OCI-LY7 (cell line): ENCODE measurements around the gene TMEM272. TPM values are rescaled to one million over a fixed set of nuclear protein-coding genes. Genes with fewer than 3 reads are reported as not detected.

Experiments used
- BruUV-seq: library from RNA; stranded (reverse); fragments of 400-500 nt; replicated peaks from 2 replicates; lab custom pipeline; 2021; lab: Mats Ljungman, UMichigan
- CTCF ChIA-PET: fragments of 300-600 bp; sonication (Branson Sonifier 250); formaldehyde crosslinking; loops from one replicate; lab custom pipeline; 2022; ENCODE audit warnings: antibody characterized with exemption; ENCODE audit not compliant: unreplicated experiment; lab: Charles Lee
- POLR2A ChIA-PET: fragments of 300-600 bp; sonication (Branson Sonifier 250); formaldehyde crosslinking; loops from one replicate; lab custom pipeline; 2022; ENCODE audit warnings: antibody characterized with exemption; lab: Charles Lee
- DNase-seq: peaks from one replicate; pipeline ENCODE4 v3.0.0-alpha.2; 2015; ENCODE audit warnings: low spot score
- H2AFZ ChIP-seq: fragments of 200-600 bp; sonication (generic), shearing (Covaris generic); 2 replicates; pipeline ENCODE4 v1.6.1; 2014; ENCODE audit warnings: mild to moderate bottlenecking, antibody characterized with exemption, low read length, moderate library complexity
- H3K27ac ChIP-seq: fragments of 200-600 bp; sonication (generic); 2 replicates; pipeline ENCODE4 v1.5.1; 2014; ENCODE audit warnings: mixed run types, low read depth, mild to moderate bottlenecking, moderate library complexity, low read length, inconsistent platforms; ENCODE audit not compliant: poor library complexity, severe bottlenecking
- H3K36me3 ChIP-seq: fragments of 200-600 bp; sonication (generic); 2 replicates; pipeline ENCODE4 v1.6.1; 2014; ENCODE audit warnings: mild to moderate bottlenecking, antibody characterized with exemption, low read length, moderate library complexity, mixed read lengths; ENCODE audit not compliant: insufficient read depth
- H3K4me1 ChIP-seq: fragments of 200-600 bp; sonication (generic); 2 replicates; pipeline ENCODE4 v1.5.1; 2014; ENCODE audit warnings: mild to moderate bottlenecking, low read length; ENCODE audit not compliant: insufficient read depth, poor library complexity, severe bottlenecking
- H3K4me2 ChIP-seq: fragments of 200-600 bp; sonication (generic); 2 replicates; pipeline ENCODE4 v1.6.1; 2014; ENCODE audit warnings: mild to moderate bottlenecking, low read length
- H3K4me3 ChIP-seq: fragments of 200-600 bp; sonication (generic); 2 replicates; pipeline ENCODE4 v1.5.1; 2014; ENCODE audit warnings: mild to moderate bottlenecking, low read depth, low read length; ENCODE audit not compliant: poor library complexity, severe bottlenecking
- H3K79me2 ChIP-seq: fragments of 200-600 bp; sonication (generic); 2 replicates; pipeline ENCODE4 v1.6.1; 2016; ENCODE audit warnings: low read depth, mild to moderate bottlenecking, low read length, moderate library complexity, mixed read lengths; ENCODE audit not compliant: insufficient read depth
- H3K9me2 ChIP-seq: fragments of 200-600 bp; sonication (generic); 2 replicates; pipeline ENCODE4 v1.6.1; 2016; ENCODE audit warnings: mild to moderate bottlenecking, low read length, mixed read lengths; ENCODE audit not compliant: insufficient read depth
- H3K9me3 ChIP-seq: fragments of 200-600 bp; sonication (generic); 2 replicates; pipeline ENCODE4 v1.6.1; 2014; ENCODE audit warnings: mild to moderate bottlenecking, mixed run types, low read length, mixed read lengths
- H4K20me1 ChIP-seq: fragments of 200-600 bp; sonication (generic); 2 replicates; pipeline ENCODE4 v1.6.1; 2014; ENCODE audit warnings: mild to moderate bottlenecking, antibody characterized with exemption, low read length, moderate library complexity, mixed read lengths; ENCODE audit not compliant: insufficient read depth
- EZH2phosphoT487 ChIP-seq: fragments of 200-600 bp; sonication (generic); IDR thresholded peaks from 2 replicates; pipeline ENCODE4 v1.6.1; 2018; ENCODE audit warnings: low read depth, borderline replicate concordance, mild to moderate bottlenecking, mixed run types, antibody characterized with exemption, low read length, moderate library complexity, mixed read lengths
- intact Hi-C: fragments of 100-400 bp; cut with micrococcal nuclease; formaldehyde crosslinking; loops from one replicate; pipeline ENCODE4 v1.10.0; 2022; ENCODE audit not compliant: unreplicated experiment
- total RNA-seq, 2 experiments: library from RNA; depleted of rRNA in 1 of 2; stranded (reverse); fragments of >200 nt in 1 of 2; shearing (Covaris generic) in 1 of 2; gene quantifications; 2 replicates each; pipeline ENCODE4 v1.2.3, GENCODE V29; 2014 to 2022
- TF ChIP-seq, protein P1 (sequence below): fragments of 200-600 bp; sonication (generic); conservative IDR thresholded peaks from 2 replicates; pipeline ENCODE4 v1.5.1; 2014; ENCODE audit warnings: mild to moderate bottlenecking, antibody characterized with exemption, low read length, moderate library complexity, mixed read lengths

The TMEM272 gene
- total RNA-seq, 2 experiments from 2014 or later = 0.41 to 0.46 TPM

GRCh38 chr13:51829568-51829899 is 15.4 kb downstream of the TMEM272 start:
- ChIA-PET POLR2A (interaction anchor here (0.8 to 10.6 kb wide), 5 partner anchors 9 to 376 kb away, joined by 3 to 147 read pairs (median 6); partner anchors contain the start of gene INTS6), CTCF (interaction anchor here (0.6 to 4.9 kb wide), 4 partner anchors 11 to 19 kb away, joined by 3 to 29 read pairs (median 6); no protein-coding TSS in a partner anchor)
- peak overlapping the region; percentile 43 for H3K4me3 ChIP-seq
- no peaks in the 10 kb centered on the region for H3K36me3 ChIP-seq
- no peaks in the 10 kb centered on the region for H4K20me1 ChIP-seq
- peak overlapping the region; percentile 77 for H3K4me2 ChIP-seq
- H3K9me3 ChIP-seq = no peaks in the 10 kb centered on the region
- H3K27ac ChIP-seq = peak overlapping the region; percentile 95
- no peaks in the 10 kb centered on the region for H3K79me2 ChIP-seq
- BruUV-seq = no TSS peak
- peak overlapping the region; percentile 61; the same call in 1 of the 2 replicates for H2AFZ ChIP-seq
- intact Hi-C loops = loop anchor here (10.0 kb wide), 2 partner anchors 935 to 1235 kb away; no protein-coding TSS in a partner anchor
- H3K4me1 ChIP-seq = peaks cover 100% of the 10 kb centered on the region
- TF ChIP-seq, protein P1, sequence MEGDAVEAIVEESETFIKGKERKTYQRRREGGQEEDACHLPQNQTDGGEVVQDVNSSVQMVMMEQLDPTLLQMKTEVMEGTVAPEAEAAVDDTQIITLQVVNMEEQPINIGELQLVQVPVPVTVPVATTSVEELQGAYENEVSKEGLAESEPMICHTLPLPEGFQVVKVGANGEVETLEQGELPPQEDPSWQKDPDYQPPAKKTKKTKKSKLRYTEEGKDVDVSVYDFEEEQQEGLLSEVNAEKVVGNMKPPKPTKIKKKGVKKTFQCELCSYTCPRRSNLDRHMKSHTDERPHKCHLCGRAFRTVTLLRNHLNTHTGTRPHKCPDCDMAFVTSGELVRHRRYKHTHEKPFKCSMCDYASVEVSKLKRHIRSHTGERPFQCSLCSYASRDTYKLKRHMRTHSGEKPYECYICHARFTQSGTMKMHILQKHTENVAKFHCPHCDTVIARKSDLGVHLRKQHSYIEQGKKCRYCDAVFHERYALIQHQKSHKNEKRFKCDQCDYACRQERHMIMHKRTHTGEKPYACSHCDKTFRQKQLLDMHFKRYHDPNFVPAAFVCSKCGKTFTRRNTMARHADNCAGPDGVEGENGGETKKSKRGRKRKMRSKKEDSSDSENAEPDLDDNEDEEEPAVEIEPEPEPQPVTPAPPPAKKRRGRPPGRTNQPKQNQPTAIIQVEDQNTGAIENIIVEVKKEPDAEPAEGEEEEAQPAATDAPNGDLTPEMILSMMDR = peak; percentile 6
- no peak for TF ChIP-seq EZH2phosphoT487
- no peaks in the 10 kb centered on the region for H3K9me2 ChIP-seq
- DNase-seq = peak; percentile 67

GRCh38 chr13:51828730-51829567 is 16.0 kb downstream of the TMEM272 start:
- no TSS peak for BruUV-seq
- H3K4me3 ChIP-seq = peak overlapping the region; percentile 43
- no peaks in the 10 kb centered on the region for H3K36me3 ChIP-seq
- no peaks in the 10 kb centered on the region for H4K20me1 ChIP-seq
- peak overlapping the region; percentile 77 for H3K4me2 ChIP-seq
- H3K9me3 ChIP-seq = no peaks in the 10 kb centered on the region
- H3K4me1 ChIP-seq = peaks cover 100% of the 10 kb centered on the region
- TF ChIP-seq EZH2phosphoT487 = no peak
- TF ChIP-seq, protein P1 = peak; percentile 37; the same call in 1 of the 2 replicates
- DNase-seq = peak; percentile 77
- H3K9me2 ChIP-seq = no peaks in the 10 kb centered on the region
- peak overlapping the region; percentile 95 for H3K27ac ChIP-seq
- CTCF ChIA-PET = interaction anchor here (0.6 to 4.9 kb wide), 4 partner anchors 10 to 18 kb away, joined by 3 to 29 read pairs (median 6); no protein-coding TSS in a partner anchor
- H3K79me2 ChIP-seq = no peaks in the 10 kb centered on the region
- POLR2A ChIA-PET = interaction anchor here (0.6 to 10.6 kb wide), 6 partner anchors 9 to 376 kb away, joined by 3 to 147 read pairs (median 5); partner anchors contain the start of gene INTS6
- H2AFZ ChIP-seq = peak overlapping the region; percentile 61; the same call in 1 of the 2 replicates
- intact Hi-C loops = loop anchor here (10.0 kb wide), 2 partner anchors 934 to 1234 kb away; no protein-coding TSS in a partner anchor
